NCI-H128 (cell line): Measurements from ENCODE around the gene RAP1A.

Experiments used
- DNase-seq: peaks from one replicate; lab custom pipeline; 2025; ENCODE audit not compliant: unreplicated experiment; lab: John Stamatoyannopoulos, UW

The RAP1A gene

DNA sequence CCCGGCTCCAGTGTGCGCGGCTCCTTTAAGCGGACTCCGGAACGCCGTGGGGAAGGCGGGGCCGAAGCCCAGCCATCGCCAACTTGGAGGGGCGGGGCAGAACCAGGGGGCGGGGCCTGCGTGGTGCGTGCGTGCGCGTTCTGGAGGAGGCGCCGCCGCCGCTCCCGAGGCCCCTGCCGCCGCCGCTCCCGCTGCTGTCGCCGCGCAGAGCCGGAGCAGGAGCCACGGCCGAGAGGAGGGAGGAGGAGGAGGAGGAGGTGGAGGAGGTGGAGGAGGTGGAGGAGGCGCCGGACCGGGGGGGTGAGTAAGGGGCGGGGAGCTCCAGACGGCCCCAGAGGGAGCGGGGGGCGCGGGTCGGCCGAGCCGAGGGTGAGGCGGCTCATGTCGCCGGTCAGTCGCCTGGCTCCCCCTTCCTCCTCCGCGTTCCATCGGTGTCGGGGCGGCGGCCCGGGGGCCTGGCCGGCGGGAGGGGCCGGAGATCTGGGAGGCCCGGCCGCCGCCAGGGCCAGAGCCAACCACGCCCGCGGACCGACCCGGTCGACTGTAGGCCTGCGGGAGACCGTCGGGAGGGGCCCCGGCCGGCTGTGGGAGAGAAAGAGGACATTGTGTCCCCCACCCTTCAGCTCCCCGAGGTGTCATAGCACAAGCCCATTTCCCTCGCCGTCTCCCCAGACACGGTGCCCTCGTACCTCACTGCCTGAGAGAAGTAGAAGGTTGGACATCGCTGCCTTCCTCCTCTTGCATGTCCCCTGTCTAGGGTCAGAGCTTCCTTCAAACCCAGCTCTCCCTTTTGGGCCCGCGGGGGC lies at the start of gene RAP1A:
TSS of gene RAP1A (plus strand) at position 155 of the 806 bp plus-strand sequence. CDS start 71,572 bp downstream, outside the sequence.
- peak; percentile 78 for DNase-seq

- DNase-seq: no peak
Measured at GRCh38 chr1:111569913-111570312, 49.7 kb upstream of the RAP1A start.

DNA sequence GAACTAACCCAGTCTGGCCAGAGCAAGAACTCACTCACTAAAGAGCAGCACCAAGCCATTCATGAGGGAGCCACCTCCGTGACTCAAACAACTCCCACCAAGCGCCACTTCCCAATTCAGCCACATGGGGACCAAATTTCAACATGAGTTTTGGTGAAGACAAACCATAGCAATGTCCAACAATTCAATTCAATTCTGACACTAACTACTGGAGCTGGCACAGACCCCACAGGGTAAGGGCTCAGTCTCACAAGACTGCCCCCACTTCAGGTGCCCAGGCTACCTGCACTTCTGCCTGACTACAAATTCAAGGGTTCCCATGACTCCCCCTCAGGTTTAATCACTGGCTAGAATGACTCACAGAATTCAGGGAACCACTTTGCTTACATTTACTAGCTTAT lies 48.8 kb upstream of the RAP1A start:
- DNase-seq: no peak

DNA sequence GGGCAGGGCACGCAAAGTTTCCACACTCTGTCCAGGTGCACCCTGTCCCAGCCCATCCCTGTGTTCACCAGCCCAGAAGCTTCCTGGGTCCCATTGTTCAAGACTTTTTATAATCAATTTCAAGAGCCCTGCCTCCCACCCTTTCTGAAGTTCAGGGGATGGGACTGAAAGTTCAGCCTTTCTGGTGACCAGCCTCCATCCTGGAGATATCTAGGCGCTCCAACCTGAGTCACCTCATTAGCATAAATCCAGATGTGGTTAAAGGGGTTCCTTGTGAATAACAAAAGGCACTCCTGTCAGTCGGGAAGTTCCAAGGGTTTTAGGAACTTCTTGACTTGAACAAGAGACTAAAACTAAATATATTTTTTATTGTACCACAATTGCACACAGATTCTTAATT lies 48.4 kb upstream of the RAP1A start:
- no peak for DNase-seq

DNA sequence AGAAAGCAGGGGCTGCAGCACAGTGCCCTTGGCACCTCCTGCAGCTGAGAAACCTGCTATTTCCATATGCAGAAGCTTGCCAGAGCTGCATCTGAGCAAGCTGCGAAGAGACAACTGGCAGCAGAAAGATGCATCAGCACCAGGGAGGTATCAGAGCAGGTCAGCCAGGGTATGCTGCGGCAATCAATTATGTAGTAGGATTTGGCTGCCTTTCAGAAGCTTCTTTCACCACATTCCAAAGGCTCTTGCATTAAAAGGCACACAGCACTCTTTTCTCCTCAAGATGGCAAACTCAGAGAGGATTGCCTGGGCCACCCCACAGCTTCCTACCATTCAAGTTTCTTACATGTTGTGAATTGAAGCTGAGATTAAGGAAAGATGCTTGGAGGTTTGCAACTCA lies 47.6 kb upstream of the RAP1A start:
- DNase-seq: no peak

GRCh38 chr1:111576547-111576946 lies 43.0 kb upstream of the RAP1A start:
- no peak for DNase-seq

DNA sequence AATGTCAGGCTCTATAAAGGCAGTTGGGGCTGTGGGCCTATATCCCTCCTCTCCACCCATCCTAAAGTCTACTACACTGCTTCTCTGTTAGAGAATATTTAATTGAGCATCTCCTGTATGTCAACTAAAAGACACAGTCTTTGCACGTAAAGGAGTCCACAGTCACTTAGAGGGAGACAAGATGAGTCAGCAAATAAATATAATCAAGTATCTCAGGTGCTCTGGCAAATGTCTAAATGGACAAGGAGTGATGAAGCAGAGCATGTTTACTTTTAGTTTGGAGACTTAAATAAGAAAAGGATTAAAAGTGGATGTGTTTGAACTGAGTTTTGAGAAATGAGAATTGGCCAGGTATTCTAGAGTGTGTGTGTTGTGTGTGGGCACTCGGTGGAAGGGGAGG lies 41.8 kb upstream of the RAP1A start:
- DNase-seq: no peak

- no peak for DNase-seq
Measured at GRCh38 chr1:111581166-111581565, 38.4 kb upstream of the RAP1A start.

DNA sequence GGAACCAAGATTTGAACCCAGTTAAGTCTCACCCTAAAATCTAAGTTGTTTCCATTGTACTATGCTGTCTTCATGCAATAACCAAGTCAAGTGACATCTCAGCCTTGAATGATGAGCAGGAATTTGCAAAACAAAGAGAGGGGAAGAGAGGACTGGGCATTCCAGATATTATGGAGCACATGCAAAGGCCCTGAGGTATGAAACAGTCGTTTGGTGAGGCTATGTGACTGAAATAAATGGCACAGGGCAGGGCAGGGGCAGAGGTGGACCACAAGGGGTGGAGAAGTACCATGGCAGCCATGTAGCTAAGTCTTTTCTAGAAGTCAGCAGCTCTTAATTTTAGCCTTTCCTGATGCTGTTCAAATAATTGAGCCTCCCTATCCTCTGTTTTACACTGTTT lies 37.6 kb upstream of the RAP1A start:
- DNase-seq: no peak

DNA sequence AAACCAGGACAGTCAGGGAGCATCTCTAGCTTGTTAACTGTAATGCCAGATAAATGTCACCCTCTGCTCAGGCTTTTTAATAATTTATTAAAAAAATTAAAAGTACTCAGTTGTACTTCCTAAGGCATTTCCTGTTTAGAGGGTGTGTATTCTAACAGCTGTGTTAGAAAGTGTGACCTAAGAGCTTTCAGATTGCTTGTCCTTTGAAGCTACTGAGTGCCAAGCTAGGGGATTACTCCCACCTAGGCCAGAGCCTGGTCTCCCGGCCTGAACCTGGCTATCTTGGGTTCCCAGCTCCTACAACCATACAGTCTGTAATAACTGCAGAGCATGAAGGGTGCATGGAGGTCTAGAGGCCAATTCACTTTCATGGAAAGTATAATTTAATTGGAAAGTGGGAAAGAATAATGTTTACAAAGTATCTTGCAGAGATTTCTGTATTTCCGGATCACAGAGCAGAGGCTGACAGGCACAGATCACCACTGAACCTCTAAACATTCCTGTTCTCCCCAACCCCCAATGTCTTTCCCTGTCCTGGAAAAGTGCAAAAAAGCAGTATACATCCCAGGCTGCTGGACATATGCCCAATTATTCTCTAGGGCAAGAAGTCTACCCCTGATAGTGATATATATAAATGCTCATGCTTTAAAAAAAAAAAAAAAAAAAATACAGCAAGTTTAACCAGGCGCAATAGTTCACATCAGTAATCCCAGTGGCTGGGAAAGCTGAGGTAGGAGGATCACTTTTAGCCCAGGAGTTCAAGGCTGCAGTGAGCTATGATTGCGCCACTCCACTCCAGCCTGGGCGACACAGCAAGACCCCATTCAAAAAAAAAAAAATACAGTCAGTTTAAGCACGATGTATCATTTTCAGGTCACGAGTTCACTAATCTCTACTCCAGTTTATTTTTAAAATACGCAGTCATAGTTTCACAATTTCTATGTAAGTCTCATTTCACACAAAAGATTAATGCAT lies 36.7 kb upstream of the RAP1A start:
- no peak for DNase-seq

DNA sequence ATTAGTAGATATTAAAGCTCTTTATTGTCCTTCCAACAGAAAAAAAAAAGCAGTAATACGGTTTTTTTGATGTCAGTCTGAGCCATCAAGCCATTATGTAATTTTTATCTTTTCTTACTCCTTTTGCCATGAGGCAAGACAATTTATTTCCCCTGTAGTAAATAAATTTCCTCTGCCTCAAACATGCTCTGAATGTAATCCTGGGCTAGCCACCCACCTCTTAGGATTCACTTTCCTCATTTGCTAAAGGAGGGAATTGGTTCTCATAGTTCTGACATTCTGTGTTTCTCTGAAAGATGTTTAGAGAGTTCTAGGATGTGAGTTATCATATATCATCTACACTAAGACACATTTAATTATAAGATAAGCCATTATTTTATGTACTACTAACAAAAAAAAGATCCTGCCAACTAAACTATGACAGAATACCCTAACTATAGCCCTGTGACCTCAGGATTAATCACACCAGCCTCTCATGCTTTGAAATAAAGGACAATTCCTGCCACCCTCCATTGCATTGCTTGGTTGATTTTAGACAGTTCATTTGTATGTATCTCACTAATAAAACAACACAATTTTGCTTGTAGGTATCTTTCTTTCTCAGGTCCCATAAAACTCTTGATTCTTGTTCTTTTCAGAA lies 34.0 kb upstream of the RAP1A start:
- DNase-seq: no peak

DNA sequence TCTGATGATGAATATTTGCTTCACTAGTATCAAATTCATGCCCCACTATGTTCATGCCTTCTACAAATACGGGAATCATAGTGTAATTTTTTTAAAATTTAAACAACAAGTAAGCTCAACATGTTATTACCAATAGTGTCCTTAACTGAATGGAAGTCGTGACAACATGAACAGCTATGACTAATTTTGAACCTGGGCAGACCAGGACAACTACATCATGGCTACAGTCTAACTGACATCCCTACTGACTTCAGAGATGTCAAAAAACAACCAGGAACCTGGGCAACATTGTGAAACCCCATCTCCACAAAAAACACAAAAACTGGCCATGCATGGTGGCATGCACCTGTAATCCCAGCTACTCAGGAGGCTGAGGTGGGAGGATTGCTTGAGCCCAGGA lies 33.5 kb upstream of the RAP1A start:
- DNase-seq: no peak

DNA sequence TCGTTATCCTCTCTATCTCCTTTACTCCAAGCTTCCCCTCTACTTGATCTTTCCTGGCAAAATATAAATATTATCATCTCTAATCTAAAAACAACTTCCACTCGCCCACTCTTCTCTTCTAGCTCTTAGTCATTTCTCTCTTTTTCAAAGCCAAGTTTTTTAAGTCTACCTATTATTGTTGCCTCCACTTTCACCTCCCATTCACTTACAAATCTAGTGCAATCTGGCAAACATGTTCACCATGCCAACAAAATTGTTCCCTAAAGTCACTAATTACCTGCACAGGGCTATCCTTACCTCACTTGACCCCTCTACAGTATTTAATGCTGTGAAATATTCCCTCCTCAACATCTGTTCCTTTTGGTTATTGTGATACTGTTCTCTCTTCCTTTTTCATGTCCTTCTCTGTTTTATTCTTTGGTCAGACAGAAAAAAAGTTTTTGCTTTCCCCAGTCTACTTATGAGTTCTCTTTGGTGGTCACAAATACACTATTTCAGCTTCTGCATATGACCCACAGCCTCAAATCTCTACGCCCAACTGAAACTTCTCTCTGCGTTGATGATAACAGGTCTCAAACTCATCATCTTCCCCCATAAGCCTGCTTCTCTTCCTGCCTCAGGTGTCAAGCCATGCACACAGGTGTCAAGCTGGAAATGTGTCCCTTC lies 31.9 kb upstream of the RAP1A start:
- DNase-seq: no peak

DNA sequence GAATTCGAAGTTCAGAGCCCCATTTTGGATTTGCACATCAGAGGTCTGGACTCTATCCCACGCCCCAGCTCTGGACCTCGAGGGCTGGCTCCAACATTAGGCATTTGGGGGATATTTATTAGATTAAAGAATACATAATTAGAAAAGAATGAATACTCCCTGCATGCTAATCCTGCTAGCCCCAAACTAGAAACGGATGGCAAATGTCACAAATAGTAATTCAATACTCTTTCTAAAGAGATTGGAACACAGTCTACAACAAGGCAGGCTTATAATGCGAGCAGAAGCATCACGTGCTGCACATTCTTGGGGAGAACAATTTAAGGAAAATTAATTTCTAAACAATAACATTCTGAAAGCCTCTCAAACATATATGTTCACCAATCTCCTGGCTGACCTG lies 27.7 kb upstream of the RAP1A start:
- DNase-seq: no peak

DNA sequence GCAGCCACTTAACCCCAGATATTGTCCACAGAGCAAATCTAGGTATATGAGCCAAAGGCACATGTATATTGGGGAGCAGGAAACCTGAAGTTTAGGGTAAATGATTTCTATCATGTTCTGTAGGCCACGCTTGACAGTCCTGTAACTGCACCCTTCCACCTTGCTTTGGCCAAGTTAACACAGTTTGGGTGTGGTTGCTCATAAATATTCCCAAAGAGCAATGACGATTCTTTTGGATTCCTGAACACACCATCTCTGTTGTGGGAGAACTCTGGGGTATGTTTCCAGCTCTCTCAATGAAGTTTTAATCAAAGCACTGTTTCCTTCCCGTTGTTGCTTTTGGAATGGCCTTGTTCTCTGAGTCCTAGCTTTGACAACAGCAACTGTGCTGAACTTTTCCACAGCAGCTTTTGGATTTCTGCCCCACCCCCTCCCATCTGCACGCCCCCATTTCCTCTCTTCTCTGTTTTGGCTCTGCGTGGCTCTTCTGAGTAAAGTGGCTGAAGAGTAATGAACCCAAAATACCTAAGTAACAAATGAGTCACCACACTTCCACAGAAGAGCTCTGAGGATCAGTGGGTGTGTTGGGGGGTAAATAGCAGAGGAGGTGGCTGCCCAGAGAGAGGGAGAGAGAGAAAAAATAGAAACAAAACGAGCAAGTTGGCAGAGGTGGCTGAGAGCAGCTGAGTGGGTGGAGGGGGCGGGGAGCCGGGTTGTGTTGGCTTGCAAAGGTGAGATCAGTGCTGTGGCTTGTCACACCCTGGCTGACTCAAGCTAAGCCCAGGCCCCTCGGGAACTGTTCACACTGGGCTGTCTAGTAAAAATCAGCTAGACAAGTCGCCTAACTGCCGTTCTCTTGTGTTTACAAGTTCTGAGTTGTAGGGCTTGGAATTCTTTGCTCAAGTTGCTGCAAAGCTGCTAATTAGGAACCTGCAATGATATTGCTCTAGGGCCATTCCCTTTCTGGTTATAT lies 26.9 kb upstream of the RAP1A start:
- no peak for DNase-seq

GRCh38 chr1:111593403-111594305 lies 25.9 kb upstream of the RAP1A start:
- no peak for DNase-seq

DNA sequence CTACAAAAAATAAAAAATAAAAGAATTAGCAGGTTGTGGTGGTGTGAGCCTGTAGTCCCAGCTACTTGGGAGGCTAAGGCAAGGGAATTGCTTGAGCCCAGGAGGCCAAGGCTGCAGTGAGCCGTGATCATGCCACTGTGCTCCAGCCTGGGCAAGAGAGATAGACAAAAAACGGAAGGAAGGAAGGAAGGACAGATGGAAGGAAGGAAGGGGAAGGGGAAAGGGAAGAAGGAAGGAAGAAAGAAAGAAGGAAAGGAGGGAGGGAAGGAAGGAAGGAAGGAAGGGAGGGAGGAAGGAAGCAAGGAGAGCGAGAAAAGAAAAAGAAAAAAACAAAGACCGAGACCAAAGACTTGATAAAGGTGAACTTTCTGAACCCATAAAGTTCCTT lies 25.3 kb upstream of the RAP1A start:
- no peak for DNase-seq

GRCh38 chr1:111595807-111596206 lies 23.8 kb upstream of the RAP1A start:
- DNase-seq: no peak

DNA sequence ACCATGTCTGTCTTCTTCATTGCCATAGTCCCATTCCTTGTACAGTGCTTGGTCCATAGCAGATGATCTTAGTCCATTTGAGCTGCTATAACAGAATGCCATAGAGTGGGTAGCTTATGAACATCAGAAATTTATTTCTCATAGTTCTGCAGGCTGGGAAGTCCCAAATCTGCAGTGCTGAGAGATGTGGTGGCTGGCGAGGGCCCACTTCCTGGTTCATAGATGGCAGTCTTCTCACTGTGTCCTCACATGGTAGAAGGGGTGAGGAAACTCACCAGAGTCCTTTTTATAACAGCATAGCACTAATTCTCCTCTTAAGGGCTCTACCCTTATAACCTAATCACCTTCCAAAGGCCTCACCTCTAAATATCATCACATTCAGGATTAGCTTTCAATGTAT lies 23.1 kb upstream of the RAP1A start:
- no peak for DNase-seq
